Glutamatergic neuron (in vitro differentiated cells): Measurements from ENCODE around the gene P2RY13. TPM values are rescaled to one million over a fixed set of nuclear protein-coding genes. Genes with fewer than 3 reads are reported as not detected.

Experiments used
- DNase-seq: peaks from one replicate; pipeline ENCODE4 v3.0.0; 2022
- H3K27ac Mint-ChIP-seq: one replicate; pipeline ENCODE4 v1.8.0; 2020; ENCODE audit warnings: mild to moderate bottlenecking, mixed read lengths, inconsistent platforms; ENCODE audit not compliant: unreplicated experiment
- H3K27me3 Mint-ChIP-seq: one replicate; pipeline ENCODE4 v1.8.0; 2020; ENCODE audit warnings: mild to moderate bottlenecking, moderate library complexity, mixed read lengths, inconsistent platforms; ENCODE audit not compliant: unreplicated experiment
- H3K36me3 Mint-ChIP-seq: one replicate; pipeline ENCODE4 v1.8.0; 2020; ENCODE audit warnings: mild to moderate bottlenecking, mixed read lengths, inconsistent platforms; ENCODE audit not compliant: unreplicated experiment
- H3K4me1 Mint-ChIP-seq: one replicate; pipeline ENCODE4 v1.8.0; 2020; ENCODE audit warnings: mild to moderate bottlenecking, low read depth, mixed read lengths, inconsistent platforms; ENCODE audit not compliant: unreplicated experiment
- H3K4me3 Mint-ChIP-seq: one replicate; pipeline ENCODE4 v1.8.0; 2020; ENCODE audit warnings: mild to moderate bottlenecking, mixed read lengths, inconsistent platforms; ENCODE audit not compliant: unreplicated experiment
- H3K9me3 Mint-ChIP-seq: one replicate; pipeline ENCODE4 v1.8.0; 2020; ENCODE audit warnings: mild to moderate bottlenecking, moderate library complexity, mixed read lengths, inconsistent platforms; ENCODE audit not compliant: unreplicated experiment
- CTCF ChIP-seq: fragments of 200-600 bp; sonication (generic); IDR thresholded peaks from one replicate; pipeline ENCODE4 v1.5.0; 2021; ENCODE audit not compliant: partially characterized antibody, unreplicated experiment
- total RNA-seq: library from RNA; stranded (reverse); fragmentation: NEBNext Ultra II Directional; extraction: Animal tissue kit (Norgen Biotek cat#: 25700); gene quantifications from one replicate; pipeline ENCODE4 v1.2.1, GENCODE V29; 2021; ENCODE audit not compliant: unreplicated experiment

The P2RY13 gene
- total RNA-seq, 1 donor from 2014 or later, result not detected

- Mint-ChIP-seq H3K36me3 (no peaks in the 10 kb centered on the region), H3K9me3 (peaks cover 2% of the 10 kb centered on the region), H3K4me3 (no peak overlapping the region), H3K27ac (no peak overlapping the region), H3K4me1 (no peaks in the 10 kb centered on the region), H3K27me3 (no peaks in the 10 kb centered on the region)
- DNase-seq, result no peak
- TF ChIP-seq CTCF, result no peak
Measured at GRCh38 chr3:151351219-151351618, 21.9 kb upstream of the P2RY13 start.

GRCh38 chr3:151350656-151351055, 21.3 kb upstream of the P2RY13 start:
- no peak for DNase-seq
- TF ChIP-seq CTCF, result no peak
- Mint-ChIP-seq H3K4me3 (no peak overlapping the region), H3K9me3 (peaks cover 2% of the 10 kb centered on the region), H3K27me3 (no peaks in the 10 kb centered on the region), H3K27ac (no peak overlapping the region), H3K4me1 (no peaks in the 10 kb centered on the region), H3K36me3 (no peaks in the 10 kb centered on the region)

- H3K36me3 Mint-ChIP-seq, result no peaks in the 10 kb centered on the region
- TF ChIP-seq CTCF, result no peak
- H3K9me3 Mint-ChIP-seq, result peaks cover 2% of the 10 kb centered on the region
- DNase-seq, result no peak
- no peaks in the 10 kb centered on the region for H3K4me1 Mint-ChIP-seq
- H3K4me3 Mint-ChIP-seq, result no peak overlapping the region
- no peak overlapping the region for H3K27ac Mint-ChIP-seq
- H3K27me3 Mint-ChIP-seq, result no peaks in the 10 kb centered on the region
Measured at GRCh38 chr3:151347432-151347831, 18.1 kb upstream of the P2RY13 start.

GRCh38 chr3:151346292-151346691, 16.9 kb upstream of the P2RY13 start:
- Mint-ChIP-seq H3K4me3 (no peak overlapping the region), H3K27me3 (no peaks in the 10 kb centered on the region), H3K36me3 (no peaks in the 10 kb centered on the region), H3K9me3 (peaks cover 2% of the 10 kb centered on the region), H3K27ac (no peak overlapping the region), H3K4me1 (no peaks in the 10 kb centered on the region)
- no peak for TF ChIP-seq CTCF
- DNase-seq, result no peak

- no peaks in the 10 kb centered on the region for H3K36me3 Mint-ChIP-seq
- no peaks in the 10 kb centered on the region for H3K27me3 Mint-ChIP-seq
- no peak for DNase-seq
- no peaks in the 10 kb centered on the region for H3K4me1 Mint-ChIP-seq
- no peak overlapping the region for H3K4me3 Mint-ChIP-seq
- H3K9me3 Mint-ChIP-seq, result peaks cover 2% of the 10 kb centered on the region
- no peak overlapping the region for H3K27ac Mint-ChIP-seq
- no peak for TF ChIP-seq CTCF
Measured at GRCh38 chr3:151345859-151346258, 16.5 kb upstream of the P2RY13 start.
